HG02852 (cell line): ENCODE results near the gene SLC8B1.

Source experiments
- ATAC-seq: cut with Tn5 transposase; IDR thresholded peaks from one replicate; pipeline ENCODE4 v1.9.1; 2021; ENCODE audit warnings: mild to moderate bottlenecking, moderate library complexity; ENCODE audit not compliant: unreplicated experiment

Gene SLC8B1

GRCh38 chr12:113271853-113272561 is 62.9 kb downstream of the SLC8B1 start:
- ATAC-seq: no peak

- ATAC-seq: no peak
Measured at GRCh38 chr12:113271466-113271852, 63.5 kb downstream of the SLC8B1 start.

DNA sequence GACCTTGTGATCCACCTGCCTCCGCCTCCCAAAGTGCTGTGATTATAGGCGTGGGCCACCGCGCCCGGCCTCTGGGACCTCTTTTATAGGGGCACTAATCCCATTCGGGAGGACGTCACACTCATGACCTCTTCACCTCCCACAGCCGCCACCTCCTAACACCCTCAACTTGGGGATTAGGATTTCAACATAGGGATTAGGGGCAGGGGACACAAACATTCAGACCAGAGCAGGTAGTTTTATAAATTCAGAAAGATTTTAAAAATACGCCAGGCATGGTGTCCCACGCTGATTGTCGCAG is 64.2 kb downstream of the SLC8B1 start:
- no peak for ATAC-seq

DNA sequence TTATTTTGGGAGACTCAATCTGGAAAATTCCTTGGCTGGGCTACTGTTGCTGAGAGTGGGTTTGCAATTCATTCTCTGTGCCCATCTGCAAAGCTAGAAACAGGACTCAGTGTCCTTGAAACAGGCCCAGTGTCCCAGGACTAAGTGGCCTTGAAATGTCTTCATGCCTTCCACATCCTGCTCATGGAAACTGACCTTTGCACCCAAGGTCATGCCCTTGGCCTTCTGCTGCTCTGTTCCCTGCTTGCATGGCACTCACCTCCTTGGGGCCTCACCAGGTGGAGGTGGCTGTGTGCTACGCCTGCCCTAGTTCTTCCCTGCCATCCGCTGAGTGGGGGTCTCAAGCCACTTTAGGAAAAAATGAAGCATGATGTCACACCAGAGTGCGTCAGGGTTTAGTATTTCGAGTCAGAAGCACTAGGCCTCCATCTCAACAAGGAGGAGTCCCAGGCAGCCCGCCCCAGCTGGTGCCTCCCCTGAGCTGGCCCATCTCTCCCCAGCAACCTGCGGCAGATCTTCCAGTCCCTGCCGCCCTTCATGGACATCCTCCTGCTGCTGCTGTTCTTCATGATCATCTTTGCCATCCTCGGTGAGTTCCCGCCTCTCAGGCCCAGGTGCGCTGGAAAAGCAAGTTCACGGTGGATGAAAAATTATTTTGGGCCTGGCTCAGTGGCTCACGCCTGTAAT is 65.5 kb downstream of the SLC8B1 start:
- ATAC-seq: no peak

GRCh38 chr12:113268621-113269020 is 66.3 kb downstream of the SLC8B1 start:
- ATAC-seq: no peak

DNA sequence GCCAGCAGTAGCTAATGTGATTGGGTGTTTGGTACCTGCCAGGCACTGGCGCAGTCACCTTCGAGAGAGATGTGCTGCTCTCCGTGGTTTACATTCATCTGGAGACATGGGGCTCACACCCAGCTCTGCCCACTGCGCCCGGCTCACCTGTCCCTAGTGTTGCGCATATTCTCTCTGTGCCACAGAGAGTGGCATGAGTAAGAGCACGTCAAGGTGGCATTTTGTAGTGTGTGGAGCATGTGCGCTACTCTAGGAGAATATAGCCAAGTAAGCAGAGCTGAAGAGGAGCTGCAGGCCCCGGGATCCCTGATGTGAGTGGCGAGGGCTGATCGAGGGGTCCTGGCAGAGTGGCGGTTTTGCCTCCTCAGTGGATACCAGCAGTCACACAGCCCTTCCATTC is 66.8 kb downstream of the SLC8B1 start:
- ATAC-seq: no peak

DNA sequence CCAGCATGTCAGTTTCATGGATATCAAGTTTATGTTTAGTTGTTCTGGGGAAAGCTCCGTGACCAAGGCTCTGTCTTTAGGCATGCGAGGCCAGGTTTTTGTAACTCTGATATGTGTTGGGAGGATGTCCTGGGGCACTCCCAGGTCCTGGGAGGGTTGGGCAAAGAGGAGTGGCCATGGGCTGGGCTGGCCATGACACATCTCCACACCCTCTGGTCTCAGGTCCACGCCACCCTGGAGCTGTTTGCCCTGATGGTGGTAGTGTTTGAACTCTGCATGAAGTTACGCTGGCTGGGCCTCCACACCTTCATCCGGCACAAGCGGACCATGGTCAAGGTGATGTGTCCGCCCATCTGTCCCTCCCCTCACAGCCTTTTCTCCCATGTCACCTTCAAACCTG is 67.3 kb downstream of the SLC8B1 start:
- ATAC-seq: no peak

DNA sequence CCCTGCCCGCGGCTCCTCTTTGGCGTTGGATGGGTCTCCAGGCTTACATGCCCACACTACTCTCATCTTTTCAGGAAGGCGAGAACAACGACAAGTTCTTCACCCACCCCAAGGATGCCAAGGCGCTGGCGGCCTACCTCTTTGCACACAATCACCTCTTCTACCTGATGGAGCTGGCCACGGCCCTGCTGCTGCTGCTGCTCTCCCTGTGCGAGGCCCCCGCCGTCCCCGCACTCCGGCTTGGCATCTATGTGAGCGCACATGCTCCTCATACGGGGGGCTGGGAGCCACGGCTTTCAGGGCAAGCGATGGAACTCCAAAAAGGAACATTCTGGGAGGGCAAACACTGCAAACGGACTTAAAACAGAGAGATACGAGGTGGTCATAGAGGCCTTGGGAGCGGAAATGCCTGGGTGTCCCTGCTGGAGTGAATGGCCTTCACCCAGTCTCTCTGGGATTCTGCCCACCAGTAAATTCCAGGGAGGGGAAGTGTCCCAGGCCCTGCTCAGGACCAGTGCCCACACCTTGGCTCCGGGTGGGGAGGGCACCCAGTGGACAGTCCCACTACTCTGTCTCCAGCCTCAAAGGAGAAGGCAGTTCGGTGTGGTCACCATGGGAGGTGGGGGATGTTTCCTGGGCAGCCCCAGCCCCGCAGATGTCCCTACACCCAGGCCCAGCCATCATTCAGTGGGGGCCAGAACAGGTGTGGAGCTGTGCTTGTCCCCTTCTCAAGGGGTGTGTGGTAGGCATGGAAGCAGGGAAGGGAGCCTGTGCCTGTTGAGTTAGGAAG is 68.6 kb downstream of the SLC8B1 start:
- ATAC-seq: no peak

DNA sequence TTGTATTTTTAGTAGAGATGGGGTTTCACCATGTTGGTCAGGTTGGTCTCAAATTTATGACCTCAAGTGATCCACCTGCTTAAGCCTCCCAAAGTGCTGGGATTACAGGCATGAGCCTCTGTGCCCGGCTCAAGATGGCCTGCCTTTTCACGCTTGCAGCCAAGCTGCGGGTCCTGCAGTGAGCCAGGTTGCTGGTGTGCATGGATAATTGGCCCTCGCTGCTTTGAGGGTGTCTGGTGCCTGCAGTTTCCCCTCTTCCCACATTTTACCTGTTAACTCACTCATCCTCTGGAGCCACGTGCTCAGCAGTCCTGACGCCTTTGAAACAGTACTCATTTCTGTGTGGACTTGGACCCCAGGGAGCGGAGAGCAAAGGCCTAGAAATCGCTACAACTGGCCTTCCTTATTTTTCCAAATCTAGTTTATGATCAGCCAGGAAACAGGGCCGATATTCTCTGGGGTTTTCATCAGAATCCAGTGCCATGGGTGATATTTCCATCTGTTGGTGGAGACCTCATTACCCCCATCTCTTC is 71.4 kb downstream of the SLC8B1 start:
- ATAC-seq: no peak

DNA sequence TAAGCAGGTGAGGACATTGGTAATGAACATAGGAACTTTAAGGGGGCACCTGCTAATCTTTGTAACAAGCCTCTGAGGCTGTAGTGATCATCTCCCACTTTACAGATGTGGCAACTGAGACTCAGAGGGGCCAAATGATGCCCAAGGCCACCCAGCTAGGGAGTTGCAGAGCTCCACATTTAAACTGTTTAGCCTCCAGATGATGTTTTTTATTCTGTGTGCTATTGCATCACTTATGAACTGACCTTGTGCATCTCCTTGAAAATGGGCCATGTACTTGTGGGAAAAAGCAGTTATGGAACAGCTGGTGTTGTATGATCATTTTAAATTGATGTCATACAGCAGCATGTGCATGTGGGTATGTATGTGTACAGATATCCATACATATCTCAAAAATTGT is 72.2 kb downstream of the SLC8B1 start:
- ATAC-seq: no peak

DNA sequence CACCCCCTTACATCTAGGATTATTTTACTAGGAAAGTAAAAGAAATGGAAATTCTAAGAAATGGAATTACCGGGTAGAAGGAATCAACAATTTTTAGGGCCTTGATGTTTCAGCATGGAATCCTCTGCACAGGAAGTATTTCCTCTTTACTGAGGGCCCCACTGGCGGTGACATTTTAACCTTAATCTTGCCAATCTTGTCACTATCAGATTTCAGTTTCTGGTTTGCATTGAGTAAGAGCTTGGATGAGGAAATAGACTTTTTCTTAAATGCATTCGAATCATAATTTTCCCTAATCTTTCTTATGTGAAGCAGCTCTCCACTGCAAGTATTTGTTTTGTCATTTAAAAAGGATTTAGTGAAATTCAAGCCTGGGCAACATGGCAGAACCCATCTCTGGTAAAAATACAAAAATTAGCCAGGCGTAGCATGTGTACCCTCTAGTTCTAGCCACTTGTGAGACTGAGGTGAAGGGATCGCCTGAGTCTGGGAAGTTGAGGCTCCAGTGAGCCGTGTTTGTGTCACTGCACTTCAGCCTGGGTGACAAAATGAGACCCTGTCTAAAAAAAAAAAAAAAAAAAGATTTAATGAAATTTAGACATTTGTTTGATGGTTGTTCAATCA is 73.0 kb downstream of the SLC8B1 start:
- no peak for ATAC-seq

DNA sequence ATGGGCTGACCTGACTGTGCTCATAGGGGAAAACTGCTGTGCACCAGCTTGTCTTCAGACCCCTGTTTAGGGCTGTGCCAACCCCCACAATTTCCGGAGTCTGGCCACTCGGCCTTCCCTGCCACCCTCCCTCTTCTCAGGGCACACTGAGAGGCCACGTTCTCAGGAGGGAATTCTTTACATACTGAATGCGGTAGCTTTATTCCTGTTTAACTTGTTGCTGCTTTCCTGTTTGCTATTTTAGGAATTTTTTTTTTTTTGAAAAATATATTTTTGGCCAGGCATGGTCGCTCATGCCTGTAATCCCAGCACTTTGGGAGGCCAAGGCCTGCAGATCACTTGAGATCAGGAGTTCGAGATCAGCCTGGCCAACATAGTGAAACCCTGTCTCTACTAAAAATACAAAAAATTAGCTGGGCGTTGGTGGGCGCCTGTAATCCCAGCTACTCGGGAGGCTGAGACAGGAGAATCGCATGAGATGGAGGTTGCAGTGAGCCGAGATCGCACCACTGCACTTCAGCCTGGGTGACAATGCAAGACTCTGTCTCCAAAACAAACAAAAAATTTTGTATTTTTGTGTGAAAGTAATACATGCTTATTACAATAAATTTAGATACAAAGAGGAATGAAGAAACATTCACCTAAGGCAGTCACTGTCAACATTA is 74.1 kb downstream of the SLC8B1 start:
- no peak for ATAC-seq

DNA sequence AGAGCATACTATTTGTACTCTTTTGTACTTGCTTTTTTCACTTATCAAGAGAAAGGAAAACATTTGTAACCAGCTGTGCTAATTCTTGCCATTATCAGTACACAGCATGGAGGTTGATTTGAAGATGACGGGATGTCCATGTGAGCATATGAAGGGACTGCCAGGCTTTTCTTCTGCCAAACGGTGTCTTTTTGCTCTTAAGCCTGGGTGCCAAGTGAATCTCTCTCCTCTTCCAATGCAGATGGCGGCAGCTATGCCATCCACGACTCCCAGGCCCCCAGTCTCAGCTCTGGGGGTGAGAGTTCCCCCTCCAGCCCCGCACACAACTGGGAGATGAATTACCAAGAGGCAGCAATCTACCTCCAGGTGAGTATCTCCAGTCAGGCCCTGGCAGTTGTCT is 74.8 kb downstream of the SLC8B1 start:
- no peak for ATAC-seq

DNA sequence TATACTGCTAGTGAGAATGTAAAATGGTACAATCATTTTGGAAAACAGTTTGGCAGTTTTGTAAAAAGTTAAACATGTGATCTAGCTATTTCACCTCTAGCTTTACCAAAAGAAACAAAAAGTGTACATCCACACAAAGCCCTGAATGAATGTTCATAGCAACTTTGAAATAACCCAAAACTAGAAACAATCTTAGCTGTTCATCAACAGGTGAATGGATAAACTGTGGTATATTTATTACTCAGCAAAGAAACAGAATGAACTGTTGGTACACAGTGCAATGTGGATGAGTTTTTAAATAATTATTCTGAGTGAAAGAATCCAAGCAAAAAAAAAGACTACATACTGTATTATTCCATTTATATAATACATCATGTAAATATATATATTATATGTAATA is 77.3 kb downstream of the SLC8B1 start:
- no peak for ATAC-seq

GRCh38 chr12:113254298-113254697 is 80.6 kb downstream of the SLC8B1 start:
- no peak for ATAC-seq

DNA sequence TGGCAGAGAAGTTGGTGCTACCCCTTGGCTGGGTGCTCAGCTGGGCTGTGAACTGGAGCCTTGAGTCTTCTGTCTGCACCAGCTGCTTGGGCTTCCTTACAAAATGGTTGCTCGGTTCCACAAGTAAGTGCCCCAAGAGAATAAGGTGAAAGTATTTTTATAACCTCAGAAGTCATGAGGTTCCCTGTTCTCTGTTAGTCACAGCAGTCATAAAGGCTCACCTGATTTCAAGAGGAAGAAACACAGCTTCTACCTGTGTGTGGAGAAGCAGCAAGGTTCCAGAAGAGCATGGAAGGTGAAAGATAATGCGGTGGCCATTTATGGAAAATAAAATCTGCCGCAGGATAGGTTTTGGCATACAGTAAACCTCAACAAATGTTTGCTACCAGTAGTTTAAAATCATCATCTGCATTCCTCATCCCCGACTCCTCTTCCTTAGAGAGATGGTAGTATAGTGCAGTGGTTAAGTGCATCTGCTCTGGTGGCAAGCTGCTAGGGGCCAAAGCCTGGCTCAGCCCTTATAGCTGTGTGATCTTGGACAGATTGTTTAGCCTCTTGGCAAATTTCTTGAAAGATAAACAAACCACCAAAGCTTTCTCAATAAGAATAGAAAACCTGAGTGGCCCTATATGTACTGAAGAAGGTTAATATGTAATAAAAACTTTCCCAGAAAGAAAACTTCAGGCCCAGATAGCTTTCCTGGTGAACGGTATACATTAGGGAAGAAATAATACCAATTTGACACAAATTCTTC is 81.2 kb downstream of the SLC8B1 start:
- ATAC-seq: no peak

GRCh38 chr12:113252494-113252893 is 82.4 kb downstream of the SLC8B1 start:
- no peak for ATAC-seq

DNA sequence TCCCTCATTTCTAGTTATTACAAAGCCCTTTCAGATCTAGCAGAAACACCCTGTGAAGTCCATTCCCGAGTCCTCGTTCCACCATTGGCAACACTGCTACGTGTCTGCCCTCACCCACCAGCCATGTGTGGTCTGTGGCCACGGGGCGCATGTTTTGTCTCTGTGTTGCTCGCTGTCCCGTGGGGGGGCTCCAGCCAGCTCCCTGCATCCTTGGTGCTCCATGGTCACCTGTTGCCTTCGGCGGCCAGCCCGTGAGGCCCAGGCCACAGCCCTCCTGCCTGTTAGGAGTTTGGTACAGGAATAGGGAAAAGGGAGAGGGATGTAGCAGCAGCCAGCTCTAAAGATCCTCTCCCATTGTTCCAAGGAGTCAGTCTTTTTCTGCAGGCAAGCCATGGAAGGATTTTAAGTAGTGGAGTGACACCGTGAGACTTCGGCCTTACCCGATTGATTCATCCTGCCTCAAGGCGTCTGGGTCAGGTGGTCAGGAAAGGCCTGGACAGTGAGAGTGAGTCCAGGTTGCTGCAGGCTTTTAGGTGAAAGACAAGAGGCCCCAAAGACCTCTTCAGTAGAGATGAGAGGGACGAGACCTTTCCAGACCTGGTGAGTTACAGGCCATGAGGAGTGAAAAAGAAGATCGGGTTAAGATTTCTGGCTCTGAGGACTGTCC is 83.4 kb downstream of the SLC8B1 start:
- no peak for ATAC-seq

DNA sequence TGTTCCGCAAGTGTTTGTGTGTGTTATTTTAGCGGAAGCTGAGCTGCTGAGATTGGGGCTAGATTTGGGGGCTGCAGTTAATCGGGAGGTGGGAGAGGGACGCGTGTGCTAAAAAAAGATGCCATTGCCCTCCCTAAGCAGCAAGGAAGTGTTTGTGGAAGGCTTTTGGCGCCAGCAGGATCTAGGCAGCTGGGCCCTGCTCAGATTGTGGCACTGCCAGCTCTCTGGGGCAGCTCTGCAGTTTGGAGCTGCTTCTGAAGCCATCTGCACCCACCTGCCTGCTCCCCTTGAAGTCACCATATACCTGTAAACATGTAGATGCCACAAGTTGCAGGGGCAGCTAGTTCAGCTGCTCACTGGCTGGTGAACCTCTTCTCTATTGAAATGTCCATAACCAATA is 84.9 kb downstream of the SLC8B1 start:
- no peak for ATAC-seq

DNA sequence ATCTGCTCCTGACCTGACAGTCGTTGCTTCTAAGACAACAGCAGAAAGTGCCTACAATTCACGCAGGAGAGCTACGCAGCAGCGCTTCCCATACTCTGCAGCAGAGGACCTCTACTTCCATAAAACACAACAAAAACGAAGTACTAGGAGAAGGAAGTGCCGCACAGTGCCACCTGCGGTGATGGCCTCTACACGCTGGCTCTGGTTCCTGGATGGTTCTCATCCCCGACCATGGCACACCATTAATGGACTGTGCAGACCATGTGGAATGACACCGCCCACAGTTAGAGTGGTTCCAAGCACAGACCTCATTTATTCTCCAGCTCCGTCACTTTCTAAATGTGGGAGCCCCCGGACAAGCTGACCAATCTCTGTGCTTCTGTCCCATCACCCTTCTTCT is 85.4 kb downstream of the SLC8B1 start:
- no peak for ATAC-seq
